NB4 (cell line): ENCODE results near the gene PIAS1.
A peak's percentile ranks its signal among the peaks of the same experiment; 100 is the strongest.

Experiments
- DNase-seq: peaks from one replicate; pipeline ENCODE4 v3.0.0; 2010; ENCODE audit warnings: low read depth
- H3K4me3 ChIP-seq: one replicate; pipeline ENCODE4 v1.5.1; 2011; ENCODE audit warnings: mild to moderate bottlenecking, low read depth, low read length, moderate library complexity
- MYC ChIP-seq: IDR thresholded peaks from 2 replicates; pipeline ENCODE4 v1.6.1; 2011; ENCODE audit warnings: low read depth, low read length
- POLR2A ChIP-seq: IDR thresholded peaks from 2 replicates; pipeline ENCODE4 v1.6.1; 2011; ENCODE audit warnings: mild to moderate bottlenecking; ENCODE audit not compliant: insufficient read length; ENCODE audit errors: extremely low read depth
- TF ChIP-seq, protein P1 (sequence below): IDR thresholded peaks from one replicate; pipeline ENCODE4 v1.5.1; 2012; ENCODE audit warnings: low read depth, low read length
- TF ChIP-seq, protein P2 (sequence below): IDR thresholded peaks from 2 replicates; pipeline ENCODE4 v1.6.1; 2011; ENCODE audit warnings: low read depth, low read length

PIAS1 gene

DNA sequence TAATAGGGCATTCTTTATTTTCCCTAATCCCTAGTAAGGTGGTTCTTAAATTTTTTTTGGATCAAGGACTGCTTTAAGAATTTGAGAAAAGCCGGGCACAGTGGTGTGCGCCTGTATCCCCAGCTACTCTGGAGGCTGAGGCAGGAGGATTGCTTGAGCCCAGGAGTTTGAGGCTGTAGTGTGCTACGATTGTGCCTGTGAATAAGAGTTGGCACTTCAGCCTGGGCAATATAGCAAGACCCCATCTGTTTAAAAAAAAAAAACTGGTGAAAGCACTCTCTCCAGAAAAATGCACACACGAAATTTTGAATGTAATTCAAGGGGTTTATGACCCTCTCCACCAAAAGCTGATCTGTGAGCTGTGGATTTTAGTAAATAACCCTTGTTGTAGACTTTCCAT is 119.0 kb downstream of the PIAS1 start:
- no peak for DNase-seq
- no peak overlapping the region for H3K4me3 ChIP-seq

DNA sequence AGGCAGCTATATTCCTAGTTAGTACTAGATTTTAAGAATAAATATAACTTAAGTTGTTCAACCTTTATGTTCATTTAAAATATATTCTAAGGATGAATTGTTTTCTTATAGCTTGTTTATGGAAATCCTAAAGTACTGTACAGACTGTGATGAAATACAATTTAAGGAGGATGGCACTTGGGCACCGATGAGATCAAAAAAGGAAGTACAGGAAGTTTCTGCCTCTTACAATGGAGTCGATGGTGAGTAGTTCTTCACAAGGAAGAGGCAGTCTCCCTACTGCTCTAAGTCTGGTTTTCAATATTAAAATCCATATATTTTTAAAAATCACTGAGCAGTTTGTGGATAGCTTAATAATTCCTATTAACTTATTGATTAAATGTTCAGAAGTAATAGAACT is 121.4 kb downstream of the PIAS1 start:
- DNase-seq, result peak; percentile 50
- no peak overlapping the region for H3K4me3 ChIP-seq
- TF ChIP-seq POLR2A (no peak), MYC (no peak)
- TF ChIP-seq, protein P1, sequence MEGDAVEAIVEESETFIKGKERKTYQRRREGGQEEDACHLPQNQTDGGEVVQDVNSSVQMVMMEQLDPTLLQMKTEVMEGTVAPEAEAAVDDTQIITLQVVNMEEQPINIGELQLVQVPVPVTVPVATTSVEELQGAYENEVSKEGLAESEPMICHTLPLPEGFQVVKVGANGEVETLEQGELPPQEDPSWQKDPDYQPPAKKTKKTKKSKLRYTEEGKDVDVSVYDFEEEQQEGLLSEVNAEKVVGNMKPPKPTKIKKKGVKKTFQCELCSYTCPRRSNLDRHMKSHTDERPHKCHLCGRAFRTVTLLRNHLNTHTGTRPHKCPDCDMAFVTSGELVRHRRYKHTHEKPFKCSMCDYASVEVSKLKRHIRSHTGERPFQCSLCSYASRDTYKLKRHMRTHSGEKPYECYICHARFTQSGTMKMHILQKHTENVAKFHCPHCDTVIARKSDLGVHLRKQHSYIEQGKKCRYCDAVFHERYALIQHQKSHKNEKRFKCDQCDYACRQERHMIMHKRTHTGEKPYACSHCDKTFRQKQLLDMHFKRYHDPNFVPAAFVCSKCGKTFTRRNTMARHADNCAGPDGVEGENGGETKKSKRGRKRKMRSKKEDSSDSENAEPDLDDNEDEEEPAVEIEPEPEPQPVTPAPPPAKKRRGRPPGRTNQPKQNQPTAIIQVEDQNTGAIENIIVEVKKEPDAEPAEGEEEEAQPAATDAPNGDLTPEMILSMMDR, result no peak
- TF ChIP-seq, protein P2, sequence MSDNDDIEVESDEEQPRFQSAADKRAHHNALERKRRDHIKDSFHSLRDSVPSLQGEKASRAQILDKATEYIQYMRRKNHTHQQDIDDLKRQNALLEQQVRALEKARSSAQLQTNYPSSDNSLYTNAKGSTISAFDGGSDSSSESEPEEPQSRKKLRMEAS, result no peak

More for the DNA sequence above, 119.0 kb downstream of the PIAS1 start:
- TF ChIP-seq POLR2A, result no peak
- TF ChIP-seq, protein P1, result no peak
- no peak for TF ChIP-seq MYC
- TF ChIP-seq, protein P2, result no peak

DNA sequence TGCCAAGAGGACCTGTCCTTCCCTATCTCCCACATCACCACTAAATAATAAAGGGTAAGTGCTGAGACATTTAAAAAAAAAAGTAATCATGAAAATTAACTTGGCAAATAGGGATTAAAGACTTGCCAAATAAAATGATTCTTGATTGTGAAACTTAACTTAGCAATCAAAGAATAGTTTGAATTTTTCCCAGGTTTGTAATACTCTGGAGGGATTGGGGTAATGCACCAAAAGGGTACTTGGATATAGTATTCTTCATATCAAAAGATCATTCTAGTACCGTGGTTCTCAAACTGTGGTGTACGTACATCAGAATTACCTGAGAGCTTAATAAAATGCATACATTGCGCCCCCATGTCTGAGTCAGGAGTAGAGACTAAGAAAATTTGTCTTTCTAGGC is 122.5 kb downstream of the PIAS1 start:
- H3K4me3 ChIP-seq, result no peak overlapping the region
- TF ChIP-seq POLR2A, result no peak
- no peak for DNase-seq

DNA sequence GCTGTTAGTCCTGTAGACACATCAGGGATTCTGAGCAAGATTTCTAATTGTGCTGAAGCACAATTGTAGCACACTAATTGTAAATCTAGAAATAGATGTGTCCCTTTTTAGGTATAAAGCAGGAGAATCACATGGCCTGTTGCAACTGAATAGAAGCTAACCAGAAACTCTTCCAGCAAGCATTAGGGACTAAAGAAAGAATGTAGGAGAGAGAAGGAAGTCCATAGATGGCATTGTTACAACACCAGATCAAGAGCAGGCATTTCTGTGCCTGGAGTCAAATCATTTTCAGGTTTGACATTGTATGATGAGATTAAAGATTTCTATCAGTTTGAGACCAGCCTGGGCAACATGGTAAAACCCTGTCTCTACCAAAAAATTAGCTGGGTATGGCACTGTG is 123.6 kb downstream of the PIAS1 start:
- no peak for DNase-seq
- H3K4me3 ChIP-seq, result no peak overlapping the region
- TF ChIP-seq, protein P1, result no peak

DNA sequence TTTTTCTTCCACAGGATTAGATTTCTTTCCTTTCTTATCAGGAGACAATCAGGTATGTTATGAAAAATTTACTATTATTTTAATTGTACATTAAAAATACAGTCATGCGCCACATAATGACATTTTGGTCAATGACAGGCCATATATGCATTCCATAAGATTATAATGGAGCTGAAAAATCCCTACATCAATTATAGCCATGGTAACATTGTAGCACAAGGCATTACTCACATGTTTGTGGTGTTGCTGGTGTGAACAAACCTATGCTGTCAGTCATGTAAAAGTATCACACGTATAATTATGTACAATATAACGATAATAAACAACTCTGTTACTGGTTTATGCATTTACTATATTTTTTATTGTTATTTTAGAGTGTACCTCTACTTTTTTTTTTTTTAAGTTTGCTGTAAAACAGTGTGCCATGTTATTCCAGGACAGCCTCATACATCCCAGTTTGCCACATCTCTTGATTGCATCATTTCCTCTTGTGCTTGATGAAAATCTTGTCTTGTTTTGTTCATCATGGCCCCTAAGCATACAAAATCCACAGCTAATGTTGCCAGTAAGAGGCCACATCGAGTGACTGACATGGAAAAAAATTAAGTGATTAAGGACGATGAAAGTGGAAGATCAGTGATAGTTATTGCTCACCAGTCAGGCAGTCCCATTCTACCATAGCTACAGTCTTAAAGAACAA is 129.7 kb downstream of the PIAS1 start:
- H3K4me3 ChIP-seq, result no peak overlapping the region
- TF ChIP-seq MYC, result no peak
- TF ChIP-seq, protein P1, result no peak
- TF ChIP-seq, protein P2, result no peak
- TF ChIP-seq POLR2A, result no peak
- DNase-seq, result no peak

DNA sequence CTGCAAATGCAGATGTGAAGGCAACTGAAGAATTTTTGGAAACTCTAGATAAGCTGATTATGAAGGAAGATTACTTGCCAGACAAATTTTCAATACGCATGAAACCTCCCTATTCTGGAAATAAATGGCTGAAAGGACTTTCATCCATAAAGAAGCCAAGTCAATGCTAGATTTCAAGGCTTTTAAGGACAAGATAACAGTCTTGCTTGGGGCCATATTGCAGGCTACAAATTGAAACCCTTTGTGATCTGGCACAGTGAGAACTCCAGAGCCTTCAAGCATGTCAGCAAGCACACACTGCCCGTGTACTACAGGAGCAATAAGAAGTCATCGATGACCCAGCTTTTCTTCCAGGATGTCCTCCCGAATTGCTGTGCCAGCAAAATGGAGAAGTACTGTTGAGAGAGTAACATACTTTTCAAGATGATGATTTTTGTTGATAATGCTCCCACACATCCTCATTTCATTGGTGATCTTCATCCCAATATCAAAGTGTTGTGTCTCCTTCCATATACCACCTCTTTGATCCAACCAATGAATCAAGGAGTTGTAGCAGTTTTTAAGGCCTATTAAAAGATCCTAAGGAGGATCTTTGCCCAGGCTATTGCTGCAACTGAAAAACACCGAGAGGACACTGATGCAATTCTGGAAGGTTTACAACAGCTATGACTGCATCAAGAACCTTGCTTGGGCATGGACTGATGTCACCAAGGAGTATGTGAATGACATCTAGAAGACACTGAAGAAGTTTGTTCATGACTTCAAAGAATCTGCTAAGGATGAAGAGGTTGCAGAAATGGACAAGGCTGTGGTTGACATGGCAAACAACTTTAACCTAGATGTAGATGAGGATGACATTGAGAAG is 130.7 kb downstream of the PIAS1 start:
- H3K4me3 ChIP-seq, result no peak overlapping the region
- DNase-seq, result no peak
- TF ChIP-seq POLR2A (no peak), MYC (no peak)
- TF ChIP-seq, protein P1, result no peak
- TF ChIP-seq, protein P2, result no peak
